HG03457 (cell line): ENCODE data around the gene ACVR2B.
"Not testable (repeated sequence)": the region's sequence is repeated elsewhere in the genome, so short reads cannot be mapped to it uniquely, and the experiment has no call there.

Source experiments
- ATAC-seq: cut with Tn5 transposase; IDR thresholded peaks from one replicate; pipeline ENCODE4 v1.9.1; 2021; ENCODE audit warnings: moderate number of reproducible peaks; ENCODE audit not compliant: unreplicated experiment

The ACVR2B gene

DNA sequence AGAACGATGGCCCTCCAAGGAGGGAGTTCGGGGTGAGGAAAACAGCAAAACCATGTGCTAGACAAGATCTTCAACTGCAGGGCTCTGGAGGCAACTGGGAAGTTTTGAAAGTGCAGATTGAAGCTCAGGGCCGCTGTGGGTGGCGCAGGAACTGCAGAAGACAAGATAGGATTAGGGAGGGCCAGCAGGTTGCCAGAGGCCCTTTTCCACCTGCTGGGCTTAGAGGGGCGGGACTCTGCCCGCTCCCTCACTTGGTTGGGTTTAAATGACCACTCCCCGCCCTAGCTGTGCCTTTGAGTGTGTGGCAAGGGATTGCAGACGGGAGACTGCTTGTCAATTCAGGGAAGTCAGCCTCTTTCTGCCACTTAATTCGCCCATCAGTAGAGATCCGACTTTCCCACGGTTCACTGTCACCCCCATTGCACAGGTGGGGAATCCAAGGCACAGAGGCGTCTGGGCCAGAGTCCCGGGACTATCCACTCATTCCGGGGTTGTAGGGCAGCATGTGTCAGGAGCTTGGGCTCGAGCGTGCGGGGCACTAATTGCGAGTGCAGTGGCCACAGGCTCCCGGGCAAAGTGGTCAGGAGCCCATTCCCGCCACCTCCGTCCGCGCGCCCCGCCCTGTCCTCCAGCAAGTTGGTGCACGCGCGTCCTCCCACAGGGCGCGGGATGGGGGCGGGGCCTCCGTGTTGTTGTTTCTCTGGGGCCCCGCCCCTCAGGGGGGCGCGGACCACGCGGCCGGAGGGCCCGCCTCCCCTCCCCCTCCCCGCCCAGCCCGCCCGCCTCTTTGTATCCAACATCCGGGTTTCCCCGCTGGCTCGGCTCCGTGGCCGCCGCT, at the start of gene ACVR2B:
Gene ACVR2B (plus strand): TSS at position 816 of the 838 bp plus-strand sequence. CDS start 433 bp downstream, outside the sequence.
- ATAC-seq: no peak

DNA sequence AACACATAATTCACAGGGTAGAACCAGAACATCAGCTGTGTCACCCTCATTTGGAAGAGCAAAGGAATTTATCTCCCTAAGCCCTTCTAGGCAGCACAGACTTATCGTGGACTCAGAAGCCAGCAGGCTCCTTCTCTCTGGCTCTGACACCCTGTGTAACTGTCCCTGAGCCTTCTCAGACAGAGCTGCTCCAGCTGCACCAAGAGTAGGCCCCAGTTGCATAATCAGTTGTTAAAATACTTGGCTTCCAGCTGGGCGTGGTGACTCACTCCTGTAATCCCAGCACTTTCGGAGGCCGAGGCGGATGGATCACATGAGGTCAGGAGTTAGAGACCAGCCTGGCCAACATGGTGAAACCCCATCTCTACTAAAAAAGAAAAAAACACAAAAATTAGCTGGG, 49.4 kb upstream of the ACVR2B start:
- no peak for ATAC-seq

DNA sequence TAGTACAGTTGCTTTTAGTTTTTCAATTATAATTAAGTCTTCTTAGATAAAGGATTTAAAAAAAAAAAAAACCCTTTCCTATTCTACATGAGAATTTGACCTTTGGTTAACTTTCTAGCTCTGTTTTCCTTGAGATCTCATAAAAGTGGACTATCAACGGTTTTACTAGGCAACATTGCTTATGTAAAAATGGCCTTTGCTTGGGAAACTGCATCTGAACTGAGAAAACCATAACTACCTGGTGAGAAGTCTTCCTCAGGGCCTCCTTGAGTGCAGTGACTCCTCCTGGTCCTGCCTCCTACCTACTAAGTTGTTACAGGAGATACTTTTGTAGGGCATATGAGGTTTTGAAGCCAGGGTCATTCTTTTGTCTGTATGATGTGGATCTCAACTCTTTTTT, 42.1 kb upstream of the ACVR2B start:
- ATAC-seq: no peak

DNA sequence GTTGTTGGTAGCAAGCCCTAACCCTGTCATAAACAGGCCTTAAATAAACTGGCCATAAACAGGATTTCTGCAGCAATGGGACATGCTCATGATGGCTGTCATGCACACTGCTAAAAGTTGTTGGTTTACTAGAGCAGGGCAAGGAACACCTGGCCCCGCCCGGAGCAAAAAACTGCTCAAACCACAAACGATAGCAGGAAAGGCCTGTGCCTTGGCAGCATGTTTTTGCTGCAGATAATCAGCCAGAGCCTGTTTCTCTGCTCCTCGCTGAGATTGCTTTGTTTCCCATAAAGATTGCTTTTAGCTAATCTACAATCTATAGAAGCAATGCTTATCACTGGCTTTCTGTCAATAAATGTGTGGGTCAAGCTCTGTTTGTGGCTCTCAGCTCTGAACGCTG, 32.9 kb upstream of the ACVR2B start:
- ATAC-seq: not testable (repeated sequence)

DNA sequence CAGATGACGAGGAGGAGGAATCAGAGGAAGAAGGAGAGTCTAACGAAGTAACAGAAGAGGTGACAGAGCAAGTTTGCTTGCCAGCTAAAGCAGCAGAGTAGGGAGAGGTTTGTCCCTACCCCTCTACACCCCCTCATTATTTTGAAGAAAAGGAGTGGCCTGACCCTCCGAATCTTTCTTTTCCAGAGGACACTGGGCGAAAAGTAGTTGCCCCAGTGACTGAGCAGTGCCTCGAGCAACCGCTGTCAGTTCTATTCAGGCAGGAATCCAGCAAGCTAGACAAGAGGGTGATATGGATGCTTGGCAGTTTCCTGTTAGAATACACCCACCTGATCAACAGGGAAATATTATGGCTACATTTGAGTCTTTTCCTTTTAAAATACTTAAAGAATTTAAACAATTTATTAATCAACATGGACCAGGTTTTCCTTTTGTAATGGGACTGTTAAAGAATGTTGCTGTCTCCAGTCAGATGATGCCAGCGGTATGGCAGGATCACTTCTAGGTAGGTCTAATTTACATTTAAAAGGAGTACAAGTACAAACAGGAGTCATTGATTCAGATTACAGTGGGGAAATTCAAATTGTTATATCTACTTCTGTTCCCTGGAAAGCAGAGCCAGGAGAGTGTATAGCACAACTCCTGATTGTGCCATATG, 31.9 kb upstream of the ACVR2B start:
- no peak for ATAC-seq

DNA sequence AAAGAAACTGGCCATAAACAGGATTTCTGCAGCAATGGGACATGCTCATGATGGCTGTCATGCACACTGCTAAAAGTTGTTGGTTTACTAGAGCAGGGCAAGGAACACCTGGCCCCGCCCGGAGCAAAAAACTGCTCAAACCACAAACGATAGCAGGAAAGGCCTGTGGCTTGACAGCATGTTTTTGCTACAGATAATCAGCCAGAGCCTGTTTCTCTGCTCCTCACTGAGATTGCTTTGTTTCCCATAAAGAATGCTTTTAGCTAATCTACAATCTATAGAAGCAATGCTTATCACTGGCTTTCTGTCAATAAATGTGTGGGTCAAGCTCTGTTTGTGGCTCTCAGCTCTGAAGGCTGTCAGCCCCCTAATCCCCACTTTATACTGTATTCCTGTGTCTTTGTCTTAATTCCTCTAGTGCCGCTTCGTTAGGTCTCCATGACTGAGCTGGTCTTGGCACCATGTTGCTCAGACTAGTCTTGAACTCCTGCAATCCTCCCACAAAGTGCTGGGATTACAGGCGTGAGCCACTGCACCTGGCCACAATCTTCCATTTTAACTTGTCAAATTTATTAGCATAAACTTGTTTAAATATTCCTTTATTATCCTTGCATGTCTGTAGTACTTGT, 26.8 kb upstream of the ACVR2B start:
- ATAC-seq: not testable (repeated sequence)

DNA sequence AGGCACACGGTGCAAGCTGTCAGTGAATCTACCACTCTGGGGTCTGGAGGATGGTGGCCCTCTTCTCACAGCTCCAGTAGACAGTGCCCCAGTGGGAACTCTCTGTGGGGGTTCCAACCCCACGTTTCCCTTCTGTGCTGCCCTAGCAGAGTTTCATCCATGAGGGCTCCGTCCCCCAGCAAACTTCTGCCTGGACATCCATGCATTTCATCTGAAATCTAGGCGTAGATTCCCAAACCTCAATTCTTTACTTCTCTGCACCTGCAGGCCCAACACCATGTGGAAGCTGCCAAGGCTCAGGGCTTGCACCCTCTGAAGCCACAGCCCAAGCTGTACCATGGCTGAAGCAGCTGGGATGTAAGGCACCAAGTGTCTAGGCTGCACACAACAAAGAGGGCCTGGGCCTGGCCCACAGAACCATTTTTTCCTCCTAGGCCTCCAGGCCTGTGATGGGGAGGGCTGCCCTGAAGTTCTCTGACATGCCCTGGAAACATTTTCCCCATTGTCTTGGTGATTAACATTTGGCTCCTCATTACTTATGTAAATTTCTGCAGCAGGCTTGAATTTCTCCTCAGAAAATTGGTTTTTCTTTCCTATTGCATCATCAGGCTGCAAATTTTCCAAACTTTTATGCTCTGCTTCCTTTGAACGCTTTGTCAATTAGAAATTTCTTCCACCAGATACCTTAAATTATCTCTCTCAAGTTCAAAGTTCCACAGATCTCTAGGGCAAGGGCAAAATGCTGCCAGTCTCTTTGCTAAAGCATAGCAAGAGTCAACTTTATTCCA, 20.6 kb upstream of the ACVR2B start:
- not testable (repeated sequence) for ATAC-seq

DNA sequence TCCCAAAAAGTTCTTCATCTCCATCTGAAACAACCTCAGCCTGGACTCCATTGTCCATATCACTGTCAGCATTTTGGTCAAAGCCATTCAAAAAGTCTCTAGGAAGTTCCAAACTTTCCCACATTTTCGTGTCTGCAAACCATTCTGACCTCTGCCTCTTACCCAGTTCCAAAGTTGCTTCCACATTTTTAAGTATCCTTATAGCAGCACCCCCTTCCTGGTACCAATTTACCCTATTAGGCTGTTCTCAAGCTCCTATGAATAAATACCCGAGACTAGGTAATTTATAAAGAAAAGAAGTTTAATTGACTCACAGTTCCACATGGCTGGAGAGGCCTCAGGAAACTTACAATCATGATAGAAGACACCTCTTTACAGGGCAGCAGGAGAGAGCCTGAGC, 20.0 kb upstream of the ACVR2B start:
- not testable (repeated sequence) for ATAC-seq

DNA sequence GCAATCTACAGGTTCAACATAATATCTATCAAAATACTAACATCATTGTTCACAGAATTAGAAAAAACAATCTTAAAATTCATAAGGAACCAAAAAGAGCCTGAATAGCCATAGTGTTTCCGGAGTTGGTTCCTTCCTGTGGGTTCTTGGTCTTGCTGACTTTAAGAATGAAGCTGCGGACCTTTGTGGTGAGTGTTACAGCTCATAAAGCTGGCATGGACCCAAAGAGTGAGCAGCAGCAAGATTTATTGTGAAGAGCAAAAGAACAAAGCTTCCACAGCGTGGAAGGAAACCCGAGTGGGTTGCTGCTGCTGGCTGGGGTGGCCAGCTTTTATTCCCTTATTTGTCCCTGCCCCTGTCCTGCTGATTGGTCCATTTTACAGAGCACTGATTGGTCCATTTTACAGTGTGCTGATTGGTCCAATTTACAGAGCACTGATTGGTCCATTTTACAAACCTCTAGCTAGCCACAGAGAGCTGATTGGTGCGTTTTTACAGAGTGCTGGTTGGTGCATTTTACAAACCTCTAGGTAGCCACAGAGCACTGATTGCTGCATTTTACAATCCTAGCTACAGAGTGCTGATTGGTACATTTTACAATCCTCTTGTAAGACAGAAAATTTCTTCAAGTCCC, 15.1 kb upstream of the ACVR2B start:
- not testable (repeated sequence) for ATAC-seq

DNA sequence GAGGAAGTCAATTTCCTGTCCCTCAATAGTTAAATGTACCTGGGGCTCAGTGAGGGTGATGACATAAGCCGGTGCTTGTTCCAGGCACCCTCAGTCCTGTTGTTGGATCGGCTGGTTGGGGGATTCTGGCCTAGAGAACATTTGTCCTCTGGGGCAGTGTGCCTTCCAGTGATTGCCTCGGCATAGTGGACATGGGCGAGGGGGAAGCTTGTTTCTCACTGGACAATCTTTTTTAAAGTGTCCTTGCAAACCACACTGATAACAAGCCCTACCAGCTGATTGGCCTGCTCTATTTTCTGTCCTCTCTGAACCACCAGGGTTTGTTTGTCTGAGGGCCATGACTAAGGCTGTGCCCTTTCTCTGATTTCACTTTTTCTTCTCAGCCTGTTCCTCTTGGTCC, 10.5 kb upstream of the ACVR2B start:
- ATAC-seq: not testable (repeated sequence)

DNA sequence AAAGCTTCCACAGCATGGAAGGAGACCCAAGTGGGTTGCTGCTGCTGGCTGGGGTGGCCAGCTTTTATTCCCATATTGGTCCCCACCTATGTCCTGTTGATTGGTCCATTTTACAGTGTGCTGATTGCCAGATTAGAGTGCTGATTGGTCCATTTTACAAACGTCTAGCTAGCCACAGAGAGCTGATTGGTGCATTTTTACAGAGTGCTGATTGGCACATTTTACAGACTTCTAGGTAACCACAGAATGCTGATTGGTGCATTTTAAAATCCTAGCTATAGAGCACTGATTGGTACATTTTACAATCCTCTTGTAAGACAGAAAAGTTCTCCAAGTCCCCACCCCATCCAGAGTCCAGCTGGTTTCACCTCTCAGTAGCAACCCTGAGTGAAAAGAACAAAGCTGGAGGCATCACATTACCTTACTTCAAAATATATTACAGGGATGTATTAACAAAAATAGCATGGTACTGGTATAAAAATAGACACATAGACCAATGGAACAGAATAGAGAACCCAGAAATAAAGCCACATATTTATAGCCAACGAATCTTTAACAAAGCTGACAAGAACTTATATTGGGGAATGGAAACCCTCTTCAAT, 7.5 kb upstream of the ACVR2B start:
- ATAC-seq: no peak

DNA sequence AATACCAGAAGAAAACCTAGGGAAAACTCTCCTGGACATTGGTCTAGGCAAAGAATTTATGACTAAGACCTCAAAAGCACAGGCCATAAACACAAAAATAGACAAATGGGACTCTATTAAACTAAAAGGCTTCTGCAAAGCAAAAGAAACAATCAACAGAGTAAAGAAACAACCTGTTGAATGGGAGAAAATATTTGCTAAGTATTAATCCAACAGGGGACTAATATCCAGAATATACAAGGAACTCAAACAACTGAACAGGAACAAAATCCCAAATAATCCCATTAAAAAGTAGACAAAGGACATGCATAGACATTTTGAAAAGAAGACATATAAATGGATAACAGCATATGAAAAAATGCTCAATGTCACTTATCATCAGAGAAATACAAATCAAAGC, 6.9 kb upstream of the ACVR2B start:
- ATAC-seq: no peak

DNA sequence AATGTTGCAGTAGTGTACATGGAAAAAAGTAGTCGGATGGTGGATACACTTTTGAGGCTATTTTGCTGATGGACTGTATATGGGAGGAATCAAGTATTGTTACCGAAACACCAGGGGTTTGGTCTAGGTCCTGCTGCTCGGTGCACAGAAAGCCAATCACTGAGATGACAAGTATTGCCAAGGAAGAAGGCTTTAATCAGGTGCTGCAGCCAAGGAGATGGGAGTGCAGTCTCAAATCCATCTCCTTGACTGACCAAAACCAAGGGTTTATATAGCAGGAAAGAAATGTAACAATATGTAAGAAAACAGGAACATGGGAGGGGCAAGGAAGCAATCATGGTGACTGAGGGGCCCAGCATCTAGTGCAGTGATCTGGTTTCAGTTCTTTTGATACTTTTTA, 2.8 kb upstream of the ACVR2B start:
- no peak for ATAC-seq

DNA sequence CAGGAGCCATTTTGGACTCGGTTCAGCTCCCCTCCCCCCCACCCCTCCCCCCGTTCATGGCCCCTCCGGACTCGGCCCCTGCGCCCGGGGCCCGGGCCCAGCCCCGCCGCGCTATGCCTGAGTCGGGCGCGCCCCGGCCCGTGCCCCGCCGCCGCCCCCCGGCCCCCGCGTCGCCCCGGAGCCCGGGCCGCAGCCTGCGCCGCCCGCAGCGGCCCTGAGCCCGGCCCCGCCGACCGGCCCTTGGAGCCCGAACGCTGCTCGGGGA, 155 bp downstream of the ACVR2B start:
- no peak for ATAC-seq

DNA sequence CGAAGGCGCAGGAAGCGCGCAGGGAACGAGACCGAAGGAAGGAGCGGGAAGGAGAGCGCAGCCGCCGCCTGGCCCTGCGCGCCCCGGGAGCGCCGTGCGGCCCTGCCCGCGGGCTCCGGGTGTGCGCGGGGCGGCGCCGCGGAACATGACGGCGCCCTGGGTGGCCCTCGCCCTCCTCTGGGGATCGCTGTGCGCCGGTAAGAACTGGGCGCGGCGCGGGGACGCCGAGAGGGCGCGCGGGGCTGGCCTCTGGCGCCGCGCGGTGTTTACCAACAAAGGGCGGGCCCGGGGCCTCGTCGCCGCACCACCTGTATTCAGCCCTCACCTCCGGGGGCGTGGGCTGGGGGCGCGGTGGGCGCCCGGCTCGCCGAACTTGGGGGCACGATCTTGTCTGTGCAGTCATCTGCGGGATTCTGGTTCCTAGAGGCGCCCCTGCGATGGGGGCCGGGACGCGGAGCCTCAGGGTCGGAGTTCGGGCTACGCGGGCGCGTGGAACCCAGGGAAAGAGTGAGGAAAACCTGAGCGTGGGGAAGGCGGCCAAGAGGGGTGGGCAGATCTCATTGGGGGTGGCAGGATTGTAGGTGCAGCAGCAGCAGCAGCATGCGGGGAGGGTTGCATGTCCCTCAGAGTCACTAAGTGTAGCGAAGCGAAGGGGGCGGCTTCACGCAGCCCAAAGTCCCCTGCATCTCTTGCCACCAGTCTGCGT, 641 bp downstream of the ACVR2B start:
- no peak for ATAC-seq

DNA sequence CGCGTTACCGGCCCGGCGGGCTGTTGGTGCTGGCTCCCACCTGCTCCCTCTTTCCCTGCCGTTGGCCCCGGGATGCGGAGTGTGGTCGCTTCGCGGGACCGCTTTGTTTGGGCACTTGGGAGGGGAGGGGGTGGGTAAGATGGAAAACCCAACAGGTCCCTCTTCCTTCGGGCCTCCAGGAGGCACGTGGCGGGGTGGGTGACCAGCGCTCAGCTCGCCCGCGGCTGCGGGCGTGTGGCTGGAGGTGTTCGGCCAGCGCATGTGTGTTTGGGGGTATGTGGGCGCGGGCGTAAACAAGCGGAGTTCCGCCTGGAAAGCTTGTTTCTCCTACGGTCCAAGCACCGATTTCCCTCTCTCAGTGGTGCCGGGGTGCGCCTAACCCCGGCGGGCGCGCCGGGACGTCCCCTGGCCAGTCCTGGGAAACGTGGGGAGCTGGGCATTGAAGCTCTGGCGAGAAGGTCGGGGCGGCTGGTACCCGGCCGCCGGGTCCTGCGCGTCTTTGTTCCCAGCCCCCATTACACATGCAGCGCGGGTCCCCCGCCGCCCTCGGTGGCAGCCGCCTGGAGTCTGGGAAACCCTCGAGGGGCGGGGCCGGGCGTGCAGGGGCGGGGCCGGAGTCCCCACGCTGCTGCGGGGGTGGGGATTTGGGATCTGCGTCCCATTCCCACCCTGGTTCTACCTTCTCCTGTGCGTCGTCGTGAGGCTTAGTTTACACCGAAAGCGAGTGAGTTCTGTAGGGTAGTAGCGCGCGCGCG, 1.4 kb downstream of the ACVR2B start:
- ATAC-seq: no peak

DNA sequence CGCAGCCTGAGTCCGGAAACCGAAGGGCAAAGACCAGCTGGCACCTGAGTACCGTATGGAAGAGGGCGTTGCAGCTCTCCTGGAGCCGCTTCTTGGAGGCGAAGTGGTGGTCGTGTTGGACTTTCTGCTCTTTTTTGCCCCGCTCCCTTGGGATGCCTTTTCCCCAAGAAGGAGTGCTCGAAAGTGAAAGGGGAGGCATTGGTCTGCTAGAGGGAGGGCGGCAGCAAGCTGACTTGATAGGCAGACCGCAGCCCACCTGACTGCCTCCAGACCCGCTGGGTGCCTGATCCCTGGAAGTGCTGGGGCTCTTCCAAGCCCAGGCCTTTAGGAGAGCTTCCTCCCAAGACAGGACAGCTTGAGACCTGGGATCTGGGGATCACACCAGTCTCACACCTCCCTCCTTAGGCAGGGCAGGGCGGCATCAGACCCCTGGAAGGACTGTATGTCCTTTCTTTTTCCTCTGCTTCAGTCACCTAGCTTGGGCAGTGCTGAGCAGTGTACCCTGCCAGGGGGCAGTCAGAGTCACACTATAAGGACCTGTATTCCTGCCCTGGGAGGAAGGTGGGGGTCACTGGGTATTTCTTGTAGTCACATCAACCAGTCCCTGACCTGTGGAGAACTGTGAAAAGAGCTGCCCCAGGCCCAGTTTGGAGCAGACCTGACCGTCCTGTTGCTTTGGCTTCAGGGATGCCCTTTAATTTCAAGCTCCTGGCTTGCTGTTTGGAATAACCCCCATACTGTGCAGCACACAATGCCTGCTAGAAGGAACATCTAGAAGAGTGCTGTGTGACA, 2.1 kb downstream of the ACVR2B start:
- no peak for ATAC-seq
